Hematopoietic multipotent progenitor cell treated with erythropoietin and hydrocortisone succinate and interleukin-3 and kit ligand, for 8 days (in vitro differentiated cells): ENCODE results near the gene KRTAP3-3.
"Not testable (repeated sequence)": the region's sequence is repeated elsewhere in the genome, so short reads cannot be mapped to it uniquely, and the experiment has no call there.

Experiments used
- DNase-seq: peaks from one replicate; pipeline ENCODE4 v3.0.0-alpha.2; 2015

KRTAP3-3 gene

GRCh38 chr17:40993839-40994238 is at the start of gene KRTAP3-3:
Gene KRTAP3-3 (minus strand): TSS chr17:40994164. CDS start chr17:40994097, 67 bp downstream.
- DNase-seq: no peak

DNA sequence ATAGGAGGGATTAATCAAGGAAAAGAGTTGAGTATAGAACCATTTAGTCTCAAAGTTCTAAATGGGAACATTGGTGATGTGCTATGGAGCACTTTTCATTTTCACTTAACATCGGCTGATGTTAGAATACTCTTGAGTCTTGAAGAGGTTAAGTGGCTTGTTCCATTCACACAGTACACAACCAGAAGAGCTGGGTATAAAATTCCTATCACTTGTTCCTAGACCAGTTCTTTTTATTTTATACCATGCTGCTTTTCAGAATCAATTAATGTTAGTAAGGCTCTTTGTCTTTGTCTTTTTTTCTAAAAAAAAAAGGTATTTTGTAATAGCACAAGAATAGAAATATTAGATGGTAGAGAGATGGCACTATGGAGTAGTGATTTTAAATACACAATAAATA is 49.0 kb upstream of the KRTAP3-3 start:
- DNase-seq: no peak

DNA sequence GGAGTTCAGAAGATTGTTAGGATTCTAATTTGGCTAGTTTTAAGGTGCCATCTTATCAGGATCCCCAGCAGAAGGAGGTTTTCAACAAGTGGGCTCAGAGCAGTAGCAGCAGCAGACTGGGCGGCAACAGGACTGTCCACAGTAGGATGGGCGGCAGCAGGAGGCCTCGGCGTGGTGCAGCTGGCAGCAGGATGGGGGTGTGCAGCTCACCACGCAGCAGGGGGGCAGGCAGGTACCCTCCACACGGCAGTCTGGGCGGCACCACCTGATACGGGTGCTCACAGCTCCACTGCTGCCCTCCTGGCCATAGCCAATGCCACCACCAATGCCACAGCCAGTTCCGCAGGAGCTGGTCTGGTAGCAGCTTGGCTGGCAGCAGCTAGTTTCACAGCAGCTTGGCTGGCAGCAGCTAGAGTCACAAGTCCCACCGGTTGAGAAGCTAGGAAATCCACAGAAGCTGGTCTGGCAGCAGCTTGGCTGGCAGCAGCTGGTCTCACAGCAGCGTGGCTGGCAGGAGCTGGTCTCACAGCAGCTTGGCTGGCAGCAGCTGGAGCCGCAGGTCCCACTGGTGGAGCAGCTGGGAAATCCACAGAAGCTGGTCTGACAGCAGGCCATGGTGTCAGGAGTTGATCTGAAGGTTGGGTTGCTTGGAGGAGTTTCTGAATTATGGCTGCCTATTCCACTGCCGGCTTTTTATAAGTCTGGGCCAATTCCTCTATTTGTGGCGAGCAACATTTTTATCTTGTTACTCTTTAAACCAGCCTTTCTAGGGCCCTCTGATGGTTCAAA is 47.0 kb upstream of the KRTAP3-3 start, which contains the start of gene KRTAP1-1:
Gene KRTAP1-1 (minus strand): TSS at position 668 of the 789 bp plus-strand sequence. CDS start 53 bp downstream, at position 615.
- not testable (repeated sequence) for DNase-seq

GRCh38 chr17:41037853-41038350 is 43.9 kb upstream of the KRTAP3-3 start:
- DNase-seq: no peak

GRCh38 chr17:41034346-41034935 is 40.5 kb upstream of the KRTAP3-3 start, which contains the start of gene KRTAP1-3:
Gene KRTAP1-3 (minus strand): TSS chr17:41034874. CDS start chr17:41034821, 53 bp downstream.
- not testable (repeated sequence) for DNase-seq

GRCh38 chr17:41029633-41030245 is 35.8 kb upstream of the KRTAP3-3 start, which contains the start of gene KRTAP1-4:
Gene KRTAP1-4 (minus strand): TSS chr17:41030195. CDS start chr17:41030078, 117 bp downstream.
- DNase-seq: no peak

DNA sequence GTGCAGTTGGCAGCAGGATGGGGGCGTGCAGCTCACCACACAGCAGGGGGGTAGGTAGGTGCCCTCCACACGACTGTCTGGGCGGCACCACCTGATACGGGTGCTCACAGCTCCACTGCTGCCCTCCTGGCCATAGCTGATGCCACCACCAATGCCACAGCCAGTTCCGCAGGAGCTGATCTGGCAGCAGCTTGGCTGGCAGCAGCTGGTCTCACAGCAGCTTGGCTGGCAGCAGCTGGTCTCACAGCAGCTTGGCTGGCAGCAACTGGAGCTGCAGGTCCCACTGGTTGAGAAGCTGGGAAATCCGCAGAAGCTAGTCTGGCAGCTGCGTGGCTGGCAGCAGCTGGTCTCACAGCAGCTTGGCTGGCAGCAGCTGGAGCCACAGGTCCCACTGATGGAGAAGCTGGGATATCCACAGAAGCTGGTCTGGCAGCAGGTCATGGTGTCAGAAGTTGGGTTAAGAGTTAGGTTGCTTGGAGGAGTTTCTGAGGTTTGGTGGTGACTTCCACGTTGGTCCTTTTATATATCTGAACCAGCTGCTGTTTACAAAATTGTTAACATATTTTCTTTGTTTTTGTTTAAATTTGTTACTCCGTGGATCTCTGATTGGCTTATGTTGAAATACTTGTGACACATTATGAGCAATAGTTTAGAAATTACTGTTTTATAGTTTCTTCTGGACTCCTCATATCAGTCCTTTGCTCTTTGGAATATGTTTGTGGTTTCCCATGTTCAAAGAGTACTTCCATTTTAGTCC is 32.9 kb upstream of the KRTAP3-3 start, which contains the start of gene KRTAP1-5:
Gene KRTAP1-5 (minus strand): TSS at position 494 of the 757 bp plus-strand sequence. CDS start 53 bp downstream, at position 441.
- DNase-seq: no peak

GRCh38 chr17:41024697-41025096 is 30.7 kb upstream of the KRTAP3-3 start:
- DNase-seq: no peak

DNA sequence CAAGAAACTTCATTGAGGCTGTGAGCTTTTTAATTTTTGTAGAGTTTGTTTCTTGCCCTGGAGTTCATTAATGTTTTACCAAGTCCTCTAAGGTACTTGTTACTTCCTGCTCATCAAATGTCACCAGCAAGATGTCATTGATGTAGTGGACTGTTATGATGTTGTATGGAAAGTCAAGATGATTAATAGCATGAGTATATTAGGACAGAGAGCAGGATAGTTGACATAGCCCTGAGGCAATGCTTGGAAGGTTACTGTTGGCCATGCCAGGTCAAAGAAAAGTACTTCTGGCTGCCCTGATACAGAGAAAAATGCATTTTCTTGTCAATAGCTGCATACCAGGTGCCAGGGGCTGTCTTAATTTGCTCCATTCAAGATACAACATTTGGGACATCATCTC is 26.4 kb upstream of the KRTAP3-3 start:
- no peak for DNase-seq

DNA sequence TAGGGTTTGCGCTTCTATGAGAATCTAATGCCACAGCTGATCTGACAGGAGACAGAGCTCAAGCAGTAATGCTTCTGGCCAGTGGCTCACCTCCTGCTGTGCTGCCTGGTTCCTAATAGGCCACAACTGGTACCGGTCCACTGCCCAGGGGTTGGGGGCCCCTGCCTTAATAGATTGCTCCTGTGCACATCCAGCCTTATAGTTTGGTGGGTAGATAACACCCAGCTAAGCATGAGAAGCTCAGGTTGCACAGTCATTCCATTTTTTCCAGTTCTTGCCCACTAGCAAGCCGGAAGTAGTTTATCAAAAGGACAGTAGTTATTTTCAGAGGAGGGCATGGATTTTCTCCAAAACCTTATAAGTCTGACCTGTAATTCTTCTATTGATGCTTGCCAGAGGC is 25.5 kb upstream of the KRTAP3-3 start:
- no peak for DNase-seq

DNA sequence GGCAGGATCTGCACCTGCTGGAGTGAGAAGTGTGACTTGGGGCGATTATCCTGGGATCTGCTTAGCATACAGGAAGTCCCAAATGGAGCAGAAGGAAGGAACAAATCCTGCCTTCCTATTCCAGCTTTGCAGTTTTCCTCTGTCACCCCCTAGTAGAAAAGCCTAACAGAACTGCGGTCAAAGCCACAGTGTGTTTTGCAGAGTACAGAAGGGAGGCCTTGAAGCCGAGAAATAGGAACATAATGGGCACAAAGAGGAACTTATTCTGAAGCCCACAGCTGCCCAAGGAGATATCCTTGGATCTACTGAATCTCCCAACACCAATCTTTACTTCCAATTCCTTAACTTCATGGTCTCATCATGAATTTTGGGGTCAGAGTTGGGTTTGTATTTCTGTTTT is 24.6 kb upstream of the KRTAP3-3 start:
- no peak for DNase-seq

DNA sequence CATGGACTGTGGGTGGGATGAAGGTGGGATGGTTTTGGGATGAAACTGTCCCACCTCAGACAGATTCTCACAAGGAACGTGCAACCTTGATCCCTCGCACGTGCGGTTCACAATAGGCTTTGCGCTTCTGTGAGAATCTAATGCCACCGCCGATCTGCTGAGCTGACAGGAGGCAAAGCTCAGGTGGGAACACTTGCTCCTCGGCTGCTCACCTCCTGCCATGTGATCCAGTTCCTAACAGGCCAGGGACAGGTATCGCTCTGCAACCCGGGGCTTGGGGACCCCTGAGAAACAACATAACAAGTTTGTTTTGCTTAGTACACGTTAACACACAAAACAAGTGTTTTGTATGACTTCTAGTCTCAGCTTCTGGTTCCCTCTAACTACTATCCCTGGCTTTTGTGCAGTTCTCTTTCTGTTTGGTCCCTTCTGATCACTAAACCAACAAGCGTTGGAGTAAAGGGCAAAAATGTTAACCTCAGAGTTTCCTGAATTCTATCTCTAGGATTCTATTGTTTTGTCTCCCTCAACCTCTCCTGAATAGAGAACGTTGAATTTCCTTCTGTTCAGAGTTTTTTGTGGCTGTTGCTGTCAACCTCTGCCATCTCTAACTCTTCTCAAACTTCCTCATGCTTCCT is 22.7 kb upstream of the KRTAP3-3 start:
- no peak for DNase-seq

DNA sequence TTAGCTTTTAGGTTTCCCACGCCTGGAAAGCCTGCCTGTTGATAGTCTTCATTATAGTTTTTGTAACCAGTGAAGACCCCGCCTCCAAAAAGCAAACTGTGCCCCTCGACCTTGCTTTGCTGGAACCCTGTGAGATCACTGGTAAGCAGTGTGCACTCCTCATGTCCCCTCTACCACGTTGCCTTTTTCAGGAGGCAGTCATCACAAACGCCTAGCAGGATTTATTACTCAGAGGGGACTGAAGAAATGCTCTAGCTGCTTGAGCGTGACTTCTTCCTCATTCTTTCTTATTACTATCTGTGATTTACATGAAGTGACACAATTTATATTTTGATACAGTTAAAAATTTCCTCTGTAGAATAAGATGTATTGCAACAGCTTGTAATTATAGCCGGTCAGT is 21.5 kb upstream of the KRTAP3-3 start:
- DNase-seq: no peak

DNA sequence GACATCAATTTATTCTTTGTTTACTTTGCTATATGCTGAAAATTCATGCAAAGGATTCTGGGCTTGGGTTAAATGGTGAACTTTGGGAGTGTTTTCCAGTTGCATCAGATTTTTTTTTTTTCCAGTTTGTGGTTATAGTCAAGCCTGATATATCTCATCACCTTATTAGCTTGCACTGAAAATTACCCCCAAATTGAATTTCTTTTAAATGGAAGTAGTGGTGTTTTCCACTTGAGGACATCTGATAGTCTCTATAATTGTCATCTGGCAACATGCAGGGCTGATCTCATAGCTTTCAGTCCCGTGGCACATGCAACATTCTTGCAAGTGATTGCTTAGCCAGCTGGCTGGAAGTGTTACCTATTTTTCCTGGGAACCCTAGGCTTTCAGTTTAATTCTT is 19.6 kb upstream of the KRTAP3-3 start:
- no peak for DNase-seq

DNA sequence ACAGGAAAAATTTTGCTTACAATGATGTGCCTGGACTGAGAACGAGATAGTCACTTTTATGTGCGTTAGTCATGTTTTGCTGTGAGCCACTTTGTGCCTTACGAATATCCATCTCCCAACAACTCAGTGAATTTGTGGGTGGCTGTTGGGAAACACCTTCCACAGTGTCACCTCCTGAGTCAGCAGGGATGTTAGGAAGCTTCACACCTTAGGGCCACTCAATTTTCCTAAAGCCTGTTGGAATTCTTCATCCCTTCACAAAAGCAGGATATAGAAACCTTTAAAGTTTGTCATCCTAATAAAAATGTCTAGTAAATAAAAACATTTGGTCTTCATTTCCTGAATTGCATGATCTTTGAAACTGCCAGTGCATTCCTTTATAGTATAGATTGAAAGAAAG is 19.2 kb upstream of the KRTAP3-3 start:
- DNase-seq: no peak

- DNase-seq: no peak
Measured at GRCh38 chr17:41012326-41013120, 18.6 kb upstream of the KRTAP3-3 start.

DNA sequence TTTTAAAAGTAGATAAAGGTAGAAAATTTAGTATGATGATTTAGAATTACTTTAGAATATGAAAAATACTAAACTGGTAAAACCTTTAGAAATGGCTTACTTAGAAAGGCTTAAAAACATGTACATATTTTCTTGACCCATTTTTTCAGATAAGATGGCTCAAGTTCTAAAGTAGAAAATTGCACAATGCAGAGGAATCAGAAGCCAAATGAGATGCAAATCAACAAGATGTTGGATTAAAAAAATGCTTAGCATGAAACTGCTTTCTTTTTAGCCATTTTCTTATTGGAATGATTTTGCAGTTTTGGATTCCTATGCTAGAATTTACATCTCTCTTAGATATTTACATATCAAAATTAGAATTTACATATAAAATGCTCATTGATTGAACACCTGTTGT is 16.5 kb upstream of the KRTAP3-3 start:
- no peak for DNase-seq

DNA sequence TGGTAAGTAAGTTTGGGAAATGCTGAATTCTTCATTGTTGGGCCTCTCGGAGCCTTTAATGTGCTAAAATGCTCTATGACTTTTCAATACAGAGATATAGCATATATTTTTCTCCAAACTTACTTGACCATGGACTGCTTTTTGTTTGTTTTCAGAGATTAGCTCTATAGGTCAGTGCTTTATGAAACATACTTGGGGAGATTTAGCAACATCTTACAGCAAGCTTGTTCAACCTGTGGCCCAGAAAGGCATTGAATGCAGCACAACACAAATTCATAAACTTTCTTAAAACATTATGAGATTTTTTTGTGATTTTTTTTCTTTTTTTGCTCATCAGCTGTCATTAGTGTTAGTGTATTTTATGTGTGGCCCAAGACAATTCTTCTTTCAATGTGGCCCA is 16.0 kb upstream of the KRTAP3-3 start:
- no peak for DNase-seq

GRCh38 chr17:41009301-41009760 is 15.4 kb upstream of the KRTAP3-3 start:
- DNase-seq: no peak

DNA sequence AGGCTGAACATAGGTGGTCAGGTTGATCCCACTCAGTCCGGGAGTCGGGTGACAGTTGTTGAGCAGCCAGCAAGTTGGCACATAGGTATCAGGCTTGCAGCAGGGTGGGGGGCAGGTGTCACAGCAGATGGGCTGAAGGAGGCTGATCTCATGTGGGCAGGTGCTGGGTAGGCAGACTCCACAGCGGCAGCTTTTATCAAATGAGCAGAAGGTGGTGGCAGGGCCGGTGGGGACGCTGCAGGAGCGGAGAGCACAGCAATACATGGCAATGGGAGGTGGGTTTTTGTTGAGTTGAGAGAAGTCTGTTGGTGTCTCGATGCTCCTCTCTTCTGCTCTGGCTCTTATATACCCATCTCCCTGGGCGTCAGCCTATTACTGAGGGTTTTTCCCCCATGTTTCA is 14.8 kb upstream of the KRTAP3-3 start, which contains the start of gene KRTAP3-1:
Gene KRTAP3-1 (minus strand): TSS at position 318 of the 400 bp plus-strand sequence. CDS start 54 bp downstream, at position 264.
- no peak for DNase-seq

- no peak for DNase-seq
Measured at GRCh38 chr17:41004397-41004796, 10.4 kb upstream of the KRTAP3-3 start.
